IPS-18c (cell line): ENCODE results near the gene TFDP3.

Experiments
- H3K4me3 ChIP-seq: 2 replicates; pipeline ENCODE4 v1.7.0; 2013; ENCODE audit warnings: low read depth, mild to moderate bottlenecking, low read length, moderate library complexity; ENCODE audit not compliant: insufficient read depth
- H3K9me3 ChIP-seq: one replicate; pipeline ENCODE4 v1.6.1; 2013; ENCODE audit warnings: mild to moderate bottlenecking, low read length, moderate library complexity; ENCODE audit not compliant: control insufficient read depth, insufficient read depth

Gene TFDP3

GRCh38 chrX:133207751-133208150 is 10.4 kb downstream of the TFDP3 start:
- no peaks in the 10 kb centered on the region for H3K9me3 ChIP-seq
- H3K4me3 ChIP-seq: no peak overlapping the region

- no peak overlapping the region for H3K4me3 ChIP-seq
Observed at GRCh38 chrX:133191739-133192039, 26.5 kb downstream of the TFDP3 start.

GRCh38 chrX:133190877-133191738 is 27.0 kb downstream of the TFDP3 start:
- H3K9me3 ChIP-seq: peaks cover 6% of the 10 kb centered on the region
- H3K4me3 ChIP-seq: no peak overlapping the region

More at GRCh38 chrX:133191739-133192039, 26.5 kb downstream of the TFDP3 start:
- H3K9me3 ChIP-seq: peaks cover 6% of the 10 kb centered on the region

DNA sequence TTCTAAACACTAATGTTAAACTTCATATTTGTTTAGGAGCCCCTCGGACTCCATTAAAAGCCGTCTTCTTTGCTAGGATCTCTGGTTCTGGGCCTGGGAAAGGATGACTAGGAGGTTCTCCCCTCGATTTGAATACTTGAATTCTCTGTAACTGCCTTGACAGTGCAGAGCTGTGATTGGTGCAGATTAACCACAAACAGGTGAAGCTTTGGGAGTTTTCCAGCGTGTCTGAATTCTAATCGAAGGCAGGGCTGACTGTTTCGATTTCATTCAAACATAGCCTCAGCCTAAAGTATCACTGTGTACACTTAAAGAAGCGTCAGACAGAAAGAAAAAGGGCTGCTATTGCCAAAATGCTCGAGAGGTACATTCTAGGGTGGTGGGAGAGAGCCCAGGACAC is 29.0 kb downstream of the TFDP3 start:
- H3K4me3 ChIP-seq: no peak overlapping the region
- peaks cover 8% of the 10 kb centered on the region for H3K9me3 ChIP-seq

DNA sequence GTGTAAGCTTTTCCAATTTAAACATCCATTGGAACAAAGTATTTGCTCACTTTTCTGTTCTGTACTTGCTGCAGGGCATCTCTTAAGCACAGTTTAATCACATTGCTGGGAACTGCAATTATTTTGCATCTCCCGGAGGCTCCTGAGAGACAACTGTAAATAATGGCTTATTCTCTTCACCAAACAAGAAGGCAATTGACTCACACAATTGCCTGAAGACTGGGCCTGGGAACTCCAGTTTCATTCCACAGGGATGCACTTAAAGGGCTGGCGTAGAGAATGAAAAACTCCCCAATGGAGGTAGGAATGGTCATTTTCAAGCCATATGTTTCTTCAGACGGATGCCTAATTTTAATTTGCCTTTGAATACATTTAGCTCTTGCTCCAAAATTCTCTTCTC is 29.5 kb downstream of the TFDP3 start:
- H3K4me3 ChIP-seq: no peak overlapping the region

DNA sequence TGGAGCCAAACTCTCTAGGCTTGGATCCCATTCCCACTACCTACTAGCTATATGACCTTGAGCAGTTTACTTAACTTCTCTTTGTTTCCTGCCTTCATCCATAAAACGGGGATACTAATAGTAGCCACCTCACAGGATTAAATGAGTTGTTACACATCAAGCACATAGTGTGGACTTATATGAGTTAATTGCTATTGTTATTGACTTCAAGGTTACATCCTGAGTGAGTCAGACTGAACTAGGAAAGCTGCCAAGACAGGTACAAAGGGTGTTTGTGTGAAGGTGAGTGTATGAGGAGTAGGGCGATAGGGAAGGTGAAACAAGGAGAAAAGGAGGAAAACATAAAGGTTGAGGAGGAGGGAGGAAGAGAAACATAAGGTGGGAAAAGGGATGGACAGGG is 32.2 kb downstream of the TFDP3 start:
- H3K9me3 ChIP-seq: peaks cover 11% of the 10 kb centered on the region
- H3K4me3 ChIP-seq: no peak overlapping the region

More for the DNA sequence above, 29.5 kb downstream of the TFDP3 start:
- H3K9me3 ChIP-seq: peaks cover 10% of the 10 kb centered on the region

DNA sequence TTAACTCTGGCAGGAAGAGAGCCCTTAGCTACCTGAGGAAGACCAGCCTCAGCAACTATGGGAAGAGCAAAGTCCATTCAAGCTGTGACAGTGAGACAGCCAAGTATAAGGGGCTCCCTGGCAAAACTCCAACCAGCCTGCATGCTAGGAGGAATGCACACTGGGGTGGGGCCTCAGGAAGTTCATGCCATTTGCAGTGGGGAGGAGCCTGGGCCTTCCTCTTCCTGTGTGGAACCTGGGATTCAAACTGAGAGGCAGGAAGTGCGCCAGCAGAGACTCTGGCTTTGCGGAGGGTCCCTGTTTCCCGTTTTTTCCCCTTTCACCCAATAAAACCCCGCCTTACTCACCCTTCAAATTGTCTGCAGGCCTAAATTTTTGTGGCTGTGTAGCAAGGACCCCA is 33.0 kb downstream of the TFDP3 start:
- Histone ChIP-seq H3K4me3 (no peak overlapping the region), H3K9me3 (peaks cover 9% of the 10 kb centered on the region)

DNA sequence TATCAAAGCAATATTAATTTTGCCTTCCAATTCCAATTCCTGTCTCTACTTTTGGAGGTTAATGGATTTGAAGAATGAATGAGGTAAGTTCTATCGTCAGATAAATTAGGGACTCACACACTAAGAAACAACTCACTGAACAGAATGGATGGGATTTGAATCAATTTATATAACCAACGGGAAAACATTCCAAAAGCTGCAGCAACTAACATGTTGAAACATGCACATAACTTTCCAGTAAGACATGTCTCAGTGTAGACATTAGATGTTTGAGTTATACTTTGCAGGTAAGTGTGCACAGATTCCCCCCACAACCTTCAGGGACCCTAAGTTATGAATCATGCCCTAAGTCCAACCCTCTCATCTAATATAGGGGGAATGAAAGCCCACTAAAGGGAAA is 34.3 kb downstream of the TFDP3 start:
- peaks cover 6% of the 10 kb centered on the region for H3K9me3 ChIP-seq

GRCh38 chrX:133179500-133179899 is 38.7 kb downstream of the TFDP3 start:
- Histone ChIP-seq H3K9me3 (peaks cover 4% of the 10 kb centered on the region), H3K4me3 (no peak overlapping the region)

More for the DNA sequence above, 34.3 kb downstream of the TFDP3 start:
- no peak overlapping the region for H3K4me3 ChIP-seq

GRCh38 chrX:133177202-133177601 is 41.0 kb downstream of the TFDP3 start:
- Histone ChIP-seq H3K9me3 (no peaks in the 10 kb centered on the region), H3K4me3 (no peak overlapping the region)

DNA sequence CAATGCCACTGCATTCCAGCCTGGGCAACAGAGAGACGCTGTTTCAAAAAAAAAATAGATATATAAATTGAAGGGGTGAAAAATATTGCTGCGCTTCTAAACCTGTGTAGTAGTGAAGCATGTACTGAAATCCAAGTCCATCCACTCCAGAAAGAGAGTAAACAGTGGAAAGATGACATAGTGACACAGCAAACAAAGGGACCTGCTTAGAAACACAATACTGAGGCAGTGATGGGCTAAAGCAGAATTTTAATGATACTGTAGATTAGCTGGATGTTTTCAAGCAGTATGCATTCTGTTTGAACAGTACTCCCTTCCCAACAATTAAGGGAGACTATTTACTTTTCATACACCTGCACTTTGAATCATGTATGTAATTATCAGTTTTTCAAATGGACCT is 42.5 kb downstream of the TFDP3 start:
- Histone ChIP-seq H3K4me3 (no peak overlapping the region), H3K9me3 (no peaks in the 10 kb centered on the region)

- Histone ChIP-seq H3K4me3 (no peak overlapping the region), H3K9me3 (no peaks in the 10 kb centered on the region)
Observed at GRCh38 chrX:133175162-133175561, 43.0 kb downstream of the TFDP3 start.

DNA sequence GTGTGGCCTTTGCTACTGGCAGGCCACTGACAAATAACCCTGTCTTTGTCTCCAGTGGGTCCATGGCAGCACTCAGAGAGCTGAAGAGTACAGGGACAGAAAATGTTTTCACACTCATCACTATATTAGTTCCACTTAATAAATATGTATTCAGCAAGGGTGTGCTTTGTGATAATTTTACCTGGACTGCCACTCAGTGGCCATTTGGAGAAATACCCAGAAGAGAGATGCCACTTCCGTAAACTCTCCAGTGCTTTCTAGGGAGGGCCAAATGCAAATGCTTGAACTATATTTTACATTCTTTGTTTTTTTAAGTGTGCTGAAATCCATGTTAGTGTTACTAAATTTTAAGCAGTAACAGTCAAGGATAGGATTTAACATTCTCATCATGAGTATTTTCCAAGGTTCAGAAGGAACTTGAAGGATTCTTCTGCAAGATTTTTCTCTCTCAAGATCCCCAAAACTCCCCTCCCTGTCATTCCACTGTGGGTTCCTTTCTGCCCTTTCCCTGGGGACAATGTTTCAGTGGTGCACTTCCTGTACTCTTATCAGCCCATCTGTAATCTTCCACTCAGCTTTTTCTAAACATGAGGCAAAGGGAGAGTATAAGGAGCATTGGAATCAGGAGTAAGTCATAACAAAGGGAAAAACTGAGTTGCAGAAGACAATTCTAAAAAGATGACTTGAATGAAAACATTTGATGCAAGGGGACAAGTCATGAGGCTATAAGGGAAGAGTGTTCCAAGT is 46.0 kb downstream of the TFDP3 start:
- H3K4me3 ChIP-seq: no peak overlapping the region
- H3K9me3 ChIP-seq: no peaks in the 10 kb centered on the region
